GM13976 (cell line): Measurements from ENCODE around the gene MAP3K13.
"Not testable (repeated sequence)": the region's sequence is repeated elsewhere in the genome, so short reads cannot be mapped to it uniquely, and the experiment has no call there.

Source experiments
- DNase-seq: peaks from one replicate; pipeline ENCODE4 v3.0.0; 2012; ENCODE audit warnings: low spot score
- CTCF ChIP-seq: IDR thresholded peaks from 2 replicates; pipeline ENCODE4 v1.5.1; 2012; ENCODE audit warnings: borderline replicate concordance, mild to moderate bottlenecking; ENCODE audit not compliant: insufficient read depth; ENCODE audit errors: extremely low read depth, missing control alignments, control extremely low read depth
- in situ Hi-C: fragments of 300-500 bp; cut with MboI; formaldehyde crosslinking; loops from one replicate; pipeline ENCODE4 v1.12.0; 2022; ENCODE audit warnings: low sequenced_read_pairs, mixed read lengths, inconsistent platforms; ENCODE audit not compliant: unreplicated experiment

MAP3K13 gene

GRCh38 chr3:185442031-185442430, 79.1 kb downstream of the MAP3K13 start:
- DNase-seq: no peak
- no peak for TF ChIP-seq CTCF
- in situ Hi-C loops: no loop called here

GRCh38 chr3:185444329-185444728, 81.4 kb downstream of the MAP3K13 start:
- DNase-seq: no peak
- TF ChIP-seq CTCF: no peak
- in situ Hi-C loops: no loop called here

- TF ChIP-seq CTCF: no peak
- DNase-seq: no peak
- in situ Hi-C loops: no loop called here
Measured at GRCh38 chr3:185448107-185448506, 85.2 kb downstream of the MAP3K13 start.

- in situ Hi-C loops, DNase-seq: not testable (repeated sequence)
Measured at GRCh38 chr3:185451432-185451831, 88.5 kb downstream of the MAP3K13 start.

- no peak for TF ChIP-seq CTCF
- DNase-seq: no peak
- in situ Hi-C loops: no loop called here
Measured at GRCh38 chr3:185457376-185457775, 94.4 kb downstream of the MAP3K13 start.

- in situ Hi-C loops: no loop called here
- DNase-seq: no peak
- no peak for TF ChIP-seq CTCF
Measured at GRCh38 chr3:185460309-185460708, 97.4 kb downstream of the MAP3K13 start.

GRCh38 chr3:185460719-185461350, 97.9 kb downstream of the MAP3K13 start:
- in situ Hi-C loops: no loop called here
- DNase-seq: peak; percentile 23
- no peak for TF ChIP-seq CTCF
